SK-N-SH (cell line): ENCODE measurements around the gene COL28A1. TPM values are rescaled to one million over a fixed set of nuclear protein-coding genes. Genes with fewer than 3 reads are reported as not detected.

ENCODE experiments used
- CTCF ChIA-PET: fragments of 300-600, 350-600 bp; formaldehyde crosslinking; extraction: SDS; loops from one replicate; lab custom pipeline; 2021; lab: Yijun Ruan, JAX
- POLR2A ChIA-PET: fragments of 350-600 bp; sonication (Branson Sonifier 250); formaldehyde crosslinking; extraction: SDS; loops from one replicate; lab custom pipeline; 2020; ENCODE audit warnings: antibody characterized with exemption, inconsistent platforms; lab: Yijun Ruan, JAX
- DNase-seq: peaks from one replicate; pipeline ENCODE4 v3.0.0; 2012
- H2AFZ ChIP-seq: fragments of 200-600 bp; sonication (generic); 2 replicates; pipeline ENCODE4 v1.8.1; 2016; ENCODE audit warnings: antibody characterized with exemption, mild to moderate bottlenecking, low read depth
- H3F3A ChIP-seq: fragments of 200-600 bp; sonication (generic); replicated peaks from 2 replicates; pipeline ENCODE3; 2016; ENCODE audit warnings: antibody characterized with exemption, mild to moderate bottlenecking; ENCODE audit not compliant: insufficient read depth
- H3K27ac ChIP-seq, 2 experiments: fragments of 200-500 bp in 1 of 2; fragments of 200-600 bp in 1 of 2; sonication (Bioruptor generic) in 1 of 2; sonication (generic), shearing (Covaris generic) in 1 of 2; 2 replicates each; pipeline versions ENCODE4 v1.5.1 to v1.6.1; 2014 to 2016; ENCODE audit warnings: low read depth in 2 of 2, inconsistent platforms in 1 of 2, low read length in 1 of 2, mild to moderate bottlenecking in 1 of 2, mixed read lengths in 1 of 2
- H3K27me3 ChIP-seq: fragments of 200-600 bp; sonication (generic), shearing (Covaris generic); 2 replicates; pipeline ENCODE4 v1.6.1; 2016; ENCODE audit warnings: mixed run types; ENCODE audit not compliant: insufficient read depth
- H3K36me3 ChIP-seq, 2 experiments: fragments of 200-500 bp in 1 of 2; fragments of 200-600 bp in 1 of 2; sonication (Bioruptor generic) in 1 of 2; sonication (generic) in 1 of 2; replicated peaks in 1 of 2; 2 replicates each; pipeline versions ENCODE3 to v1.5.1; 2014 to 2016; ENCODE audit warnings: low read length in 1 of 2, mild to moderate bottlenecking in 1 of 2; ENCODE audit not compliant: insufficient read depth in 2 of 2, control insufficient read depth in 1 of 2
- H3K4me1 ChIP-seq, 2 experiments: fragments of 200-500 bp in 1 of 2; fragments of 200-600 bp in 1 of 2; sonication (Bioruptor generic) in 1 of 2; sonication (generic), shearing (Covaris generic) in 1 of 2; 2 replicates each; pipeline versions ENCODE4 v1.5.1 to v1.6.1; 2014 to 2016; ENCODE audit warnings: low read depth in 1 of 2, low read length in 1 of 2, mixed run types in 1 of 2; ENCODE audit not compliant: insufficient read depth in 2 of 2, control insufficient read depth in 1 of 2
- H3K4me2 ChIP-seq: fragments of 200-600 bp; sonication (generic), shearing (Covaris generic); 2 replicates; pipeline ENCODE4 v1.6.1; 2017; ENCODE audit warnings: mixed run types
- H3K4me3 ChIP-seq, 2 experiments: fragments of 200-500 bp in 1 of 2; fragments of 200-600 bp in 1 of 2; sonication (Bioruptor generic) in 1 of 2; sonication (generic), shearing (Covaris generic) in 1 of 2; 2 replicates each; pipeline versions ENCODE4 v1.5.1 to v1.8.1; 2014 to 2016; ENCODE audit warnings: low read depth in 2 of 2, inconsistent platforms in 1 of 2, low read length in 1 of 2, mild to moderate bottlenecking in 1 of 2, mixed read lengths in 1 of 2, moderate library complexity in 1 of 2
- H3K79me2 ChIP-seq: fragments of 200-600 bp; sonication (generic); 2 replicates; pipeline ENCODE4 v1.8.1; 2017; ENCODE audit warnings: mild to moderate bottlenecking; ENCODE audit not compliant: insufficient read depth
- H3K9ac ChIP-seq: fragments of 200-600 bp; sonication (generic); 2 replicates; pipeline ENCODE4 v1.6.1; 2017; ENCODE audit warnings: mixed run types
- H3K9me2 ChIP-seq: fragments of 200-600 bp; sonication (generic); 2 replicates; pipeline ENCODE4 v1.6.1; 2017; ENCODE audit warnings: mixed run types
- H3K9me3 ChIP-seq: fragments of 200-600 bp; sonication (generic); 2 replicates; pipeline ENCODE4 v1.6.1; 2017; ENCODE audit warnings: mixed run types, mild to moderate bottlenecking, moderate library complexity
- H4K20me1 ChIP-seq: fragments of 200-600 bp; sonication (generic); 2 replicates; pipeline ENCODE4 v1.6.1; 2017; ENCODE audit warnings: mild to moderate bottlenecking, mixed run types; ENCODE audit not compliant: insufficient read depth
- EZH2phosphoT487 ChIP-seq: fragments of 200-600 bp; sonication (generic); IDR thresholded peaks from 2 replicates; pipeline ENCODE4 v1.6.1; 2017; ENCODE audit warnings: low read depth, mixed run types, mild to moderate bottlenecking, antibody characterized with exemption, moderate library complexity, borderline replicate concordance
- GATA2 ChIP-seq: sonication (generic); formaldehyde crosslinking; IDR thresholded peaks from 2 replicates; pipeline ENCODE4 v1.5.0; 2020; ENCODE audit warnings: mild to moderate bottlenecking, missing genetic modification reagents
- MEF2A ChIP-seq: IDR thresholded peaks from 2 replicates; pipeline ENCODE4 v1.4.0; 2012; ENCODE audit warnings: low read depth, borderline replicate concordance
- MXI1 ChIP-seq: IDR thresholded peaks from 2 replicates; pipeline ENCODE4 v1.6.1; 2012; ENCODE audit warnings: mild to moderate bottlenecking, low read depth, low read length, improper control_type of control experiment
- NFIC ChIP-seq: IDR thresholded peaks from 2 replicates; pipeline ENCODE4 v1.4.0; 2012; ENCODE audit warnings: borderline replicate concordance
- RCOR1 ChIP-seq: fragments of 150-350 bp; IDR thresholded peaks from 2 replicates; pipeline ENCODE4 v1.6.1; 2017; ENCODE audit warnings: antibody characterized with exemption, low read length
- RFX5 ChIP-seq: IDR thresholded peaks from 2 replicates; pipeline ENCODE4 v1.6.1; 2012; ENCODE audit warnings: mild to moderate bottlenecking, improper control_type of control experiment, low read length
- SMC3 ChIP-seq: IDR thresholded peaks from 2 replicates; pipeline ENCODE4 v1.6.1; 2012; ENCODE audit warnings: low read depth, low read length, improper control_type of control experiment
- TCF12 ChIP-seq: IDR thresholded peaks from 2 replicates; pipeline ENCODE4 v1.4.0; 2012
- USF1 ChIP-seq: IDR thresholded peaks from 2 replicates; pipeline ENCODE4 v1.4.0; 2012; ENCODE audit warnings: low read depth, borderline replicate concordance
- WGBS: methylation state at CpG from one replicate; pipeline ENCODE4 v1.1.6; 2017; ENCODE audit warnings: low lambda C conversion rate; 5-methylcytosine and 5-hydroxymethylcytosine counted together
- polyA plus RNA-seq, 3 experiments: library from polyadenylated mRNA; depleted of rRNA; stranded (reverse); fragments of >200 nt; gene quantifications; 2 replicates each; pipeline ENCODE4 v1.2.3, GENCODE V29; 2012
- TF ChIP-seq, protein P1 (sequence below): IDR thresholded peaks from 2 replicates; pipeline ENCODE4 v1.4.0; 2012; ENCODE audit warnings: low read depth, borderline replicate concordance
- TF ChIP-seq, protein P2 (sequence below): fragments of 150-350 bp; IDR thresholded peaks from 2 replicates; pipeline ENCODE4 v1.6.1; 2017; ENCODE audit warnings: antibody characterized with exemption, low read length, low read depth, borderline replicate concordance

Gene COL28A1
- polyA plus RNA-seq, 1 of the 3 experiments (the other 2 are of a cell fraction), result not detected

DNA sequence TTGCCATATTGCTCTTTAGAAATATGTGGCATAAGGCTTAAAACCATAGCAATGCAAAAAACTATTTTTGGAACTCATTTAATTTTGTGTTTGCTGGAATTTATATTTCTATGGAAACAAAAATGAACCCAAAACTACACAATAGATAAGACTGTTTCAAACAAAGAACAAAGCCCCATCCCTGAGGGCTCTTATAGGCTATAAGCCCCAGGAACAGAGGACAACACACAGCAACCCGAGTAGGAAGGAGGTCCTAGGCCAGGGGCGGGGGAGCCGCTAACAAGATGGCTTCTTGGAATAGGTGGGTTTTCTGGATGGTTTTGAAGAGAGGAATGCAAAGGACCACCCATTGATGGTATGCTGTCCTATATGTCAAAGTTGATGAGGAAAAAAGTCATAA, 8.6 kb downstream of the COL28A1 start:
- no peak overlapping the region for H2AFZ ChIP-seq
- H3K27me3 ChIP-seq, result no peaks in the 10 kb centered on the region
- no peak overlapping the region for H3K4me3 ChIP-seq
- no peak overlapping the region for H3K4me2 ChIP-seq
- TF ChIP-seq NFIC (no peak), EZH2phosphoT487 (no peak)
- no peak overlapping the region for H3K27ac ChIP-seq
- H3K4me1 ChIP-seq, result no peaks in the 10 kb centered on the region
- ChIA-PET CTCF (interaction anchor here (1.1 kb wide), 1 partner anchor 104 kb away, joined by 3 read pairs; no protein-coding TSS in a partner anchor), POLR2A (no interaction called here)
- no peak overlapping the region for H3K9ac ChIP-seq
- no peaks in the 10 kb centered on the region for H3F3A ChIP-seq
- H3K36me3 ChIP-seq, result no peaks in the 10 kb centered on the region
- H3K9me2 ChIP-seq, result no peaks in the 10 kb centered on the region
- H3K9me3 ChIP-seq, result no peaks in the 10 kb centered on the region
- no peak for DNase-seq
- 73% methylated on average over 3 of the region's 3 CpGs for WGBS
- H3K79me2 ChIP-seq, result no peaks in the 10 kb centered on the region
- no peaks in the 10 kb centered on the region for H4K20me1 ChIP-seq

DNA sequence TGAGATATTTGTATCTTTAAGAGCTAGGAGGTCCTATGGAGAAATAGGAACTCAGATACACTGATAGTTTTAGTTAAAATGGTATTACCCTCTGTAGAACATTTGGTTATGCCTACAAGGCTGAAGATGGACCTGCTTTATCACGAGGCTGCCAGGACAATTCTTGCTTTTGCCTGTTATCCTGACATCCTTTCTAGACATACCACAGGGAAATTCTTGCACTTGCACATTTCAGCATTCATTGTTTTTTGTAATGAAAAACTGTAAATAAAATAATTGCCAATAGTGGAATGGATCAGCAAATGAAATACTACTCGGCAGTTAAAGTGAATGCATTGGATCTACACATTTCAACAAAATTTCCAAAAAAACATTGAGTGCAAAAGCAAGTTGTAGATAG, 9.7 kb downstream of the COL28A1 start:
- DNase-seq, result no peak
- no peak overlapping the region for H3K4me2 ChIP-seq
- H3K4me3 ChIP-seq, result no peak overlapping the region
- H3K9ac ChIP-seq, result no peak overlapping the region
- no peak overlapping the region for H2AFZ ChIP-seq
- H3K27ac ChIP-seq, result no peak overlapping the region
- POLR2A ChIA-PET, result no interaction called here
- no peaks in the 10 kb centered on the region for H3F3A ChIP-seq
- H3K9me2 ChIP-seq, result no peaks in the 10 kb centered on the region
- no peaks in the 10 kb centered on the region for H3K27me3 ChIP-seq
- no peaks in the 10 kb centered on the region for H3K4me1 ChIP-seq
- H3K79me2 ChIP-seq, result no peaks in the 10 kb centered on the region
- H3K9me3 ChIP-seq, result no peaks in the 10 kb centered on the region
- WGBS, result 66% methylated on average over 2 of the region's 2 CpGs
- no peaks in the 10 kb centered on the region for H4K20me1 ChIP-seq
- CTCF ChIA-PET, result interaction anchor here (0.6 to 1.4 kb wide), 4 partner anchors 13 to 103 kb away, joined by 3 read pairs; no protein-coding TSS in a partner anchor
- H3K36me3 ChIP-seq, result no peaks in the 10 kb centered on the region
- TF ChIP-seq, protein P1, sequence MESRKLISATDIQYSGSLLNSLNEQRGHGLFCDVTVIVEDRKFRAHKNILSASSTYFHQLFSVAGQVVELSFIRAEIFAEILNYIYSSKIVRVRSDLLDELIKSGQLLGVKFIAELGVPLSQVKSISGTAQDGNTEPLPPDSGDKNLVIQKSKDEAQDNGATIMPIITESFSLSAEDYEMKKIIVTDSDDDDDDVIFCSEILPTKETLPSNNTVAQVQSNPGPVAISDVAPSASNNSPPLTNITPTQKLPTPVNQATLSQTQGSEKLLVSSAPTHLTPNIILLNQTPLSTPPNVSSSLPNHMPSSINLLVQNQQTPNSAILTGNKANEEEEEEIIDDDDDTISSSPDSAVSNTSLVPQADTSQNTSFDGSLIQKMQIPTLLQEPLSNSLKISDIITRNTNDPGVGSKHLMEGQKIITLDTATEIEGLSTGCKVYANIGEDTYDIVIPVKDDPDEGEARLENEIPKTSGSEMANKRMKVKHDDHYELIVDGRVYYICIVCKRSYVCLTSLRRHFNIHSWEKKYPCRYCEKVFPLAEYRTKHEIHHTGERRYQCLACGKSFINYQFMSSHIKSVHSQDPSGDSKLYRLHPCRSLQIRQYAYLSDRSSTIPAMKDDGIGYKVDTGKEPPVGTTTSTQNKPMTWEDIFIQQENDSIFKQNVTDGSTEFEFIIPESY, result no peak
- TF ChIP-seq MXI1 (no peak), USF1 (no peak), MEF2A (no peak), RCOR1 (no peak), SMC3 (no peak), RFX5 (no peak), GATA2 (CRISPR knock-in tag) (no peak), TCF12 (no peak)
- TF ChIP-seq, protein P2, sequence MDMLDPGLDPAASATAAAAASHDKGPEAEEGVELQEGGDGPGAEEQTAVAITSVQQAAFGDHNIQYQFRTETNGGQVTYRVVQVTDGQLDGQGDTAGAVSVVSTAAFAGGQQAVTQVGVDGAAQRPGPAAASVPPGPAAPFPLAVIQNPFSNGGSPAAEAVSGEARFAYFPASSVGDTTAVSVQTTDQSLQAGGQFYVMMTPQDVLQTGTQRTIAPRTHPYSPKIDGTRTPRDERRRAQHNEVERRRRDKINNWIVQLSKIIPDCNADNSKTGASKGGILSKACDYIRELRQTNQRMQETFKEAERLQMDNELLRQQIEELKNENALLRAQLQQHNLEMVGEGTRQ, result no peak
